ENCODE results near the gene GRIP1. TPM values are rescaled to one million over a fixed set of nuclear protein-coding genes. Genes with fewer than 3 reads are reported as not detected.
"Not testable (repeated sequence)": the region's sequence is repeated elsewhere in the genome, so short reads cannot be mapped to it uniquely, and the experiment has no call there.

GRIP1 gene
- total and polyA plus RNA-seq, 2 donors from 2014 or later, result 3.9 to 18.4 TPM

DNA sequence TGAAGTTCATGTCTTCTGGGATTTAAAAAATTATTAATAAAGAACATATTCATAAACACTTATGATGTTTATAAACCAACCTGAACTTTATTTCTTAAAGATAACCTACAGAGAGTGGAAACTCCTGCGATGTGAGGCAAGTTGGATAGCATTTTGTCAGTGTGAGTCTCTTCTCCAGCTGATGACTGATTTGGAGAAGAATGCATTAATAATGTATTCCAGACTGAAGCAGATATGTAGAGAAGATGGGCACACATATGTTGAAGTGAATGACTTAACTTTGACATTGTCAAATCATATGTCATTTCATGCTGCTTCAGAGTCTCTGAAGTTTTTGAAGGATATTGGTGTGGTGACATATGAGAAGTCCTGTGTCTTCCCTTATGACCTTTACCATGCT is 369.3 kb downstream of the GRIP1 start:
- Histone ChIP-seq H3K27ac (ENCODE audit: low read depth in 2 of 2, low read length in 2 of 2) (no peak overlapping the region), H3K4me3 (ENCODE audit: low read length in 3 of 3) (no peak overlapping the region), H3K9ac (ENCODE audit: low read length in 3 of 3) (no peak overlapping the region), H3K36me3 (ENCODE audit: control insufficient read depth in 2 of 3, insufficient read depth in 3 of 3, low read length in 3 of 3) (peaks cover 0 to 10% (median 5%) of the 10 kb centered on the region in 3 donors), H3K4me1 (ENCODE audit: control insufficient read depth in 2 of 3, insufficient read depth in 2 of 3, low read depth in 1 of 3, low read length in 3 of 3) (no peaks in the 10 kb centered on the region), H3K27me3 (ENCODE audit: control insufficient read depth, insufficient read depth, low read length) (no peaks in the 10 kb centered on the region), H3K9me3 (ENCODE audit: control insufficient read depth in 2 of 3, insufficient read depth in 1 of 3, low read length in 3 of 3) (no peaks in the 10 kb centered on the region)
- DNase-seq (no peak), FAIRE-seq (no peak)
- intact Hi-C loops (cut with DNase I), result no loop called here
- TF ChIP-seq, protein P1, sequence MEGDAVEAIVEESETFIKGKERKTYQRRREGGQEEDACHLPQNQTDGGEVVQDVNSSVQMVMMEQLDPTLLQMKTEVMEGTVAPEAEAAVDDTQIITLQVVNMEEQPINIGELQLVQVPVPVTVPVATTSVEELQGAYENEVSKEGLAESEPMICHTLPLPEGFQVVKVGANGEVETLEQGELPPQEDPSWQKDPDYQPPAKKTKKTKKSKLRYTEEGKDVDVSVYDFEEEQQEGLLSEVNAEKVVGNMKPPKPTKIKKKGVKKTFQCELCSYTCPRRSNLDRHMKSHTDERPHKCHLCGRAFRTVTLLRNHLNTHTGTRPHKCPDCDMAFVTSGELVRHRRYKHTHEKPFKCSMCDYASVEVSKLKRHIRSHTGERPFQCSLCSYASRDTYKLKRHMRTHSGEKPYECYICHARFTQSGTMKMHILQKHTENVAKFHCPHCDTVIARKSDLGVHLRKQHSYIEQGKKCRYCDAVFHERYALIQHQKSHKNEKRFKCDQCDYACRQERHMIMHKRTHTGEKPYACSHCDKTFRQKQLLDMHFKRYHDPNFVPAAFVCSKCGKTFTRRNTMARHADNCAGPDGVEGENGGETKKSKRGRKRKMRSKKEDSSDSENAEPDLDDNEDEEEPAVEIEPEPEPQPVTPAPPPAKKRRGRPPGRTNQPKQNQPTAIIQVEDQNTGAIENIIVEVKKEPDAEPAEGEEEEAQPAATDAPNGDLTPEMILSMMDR (IDR thresholded peaks at IDR 0.05; ENCODE audit: borderline replicate concordance, extremely low read depth, insufficient read depth), result no peak

GRCh38 chr12:66304296-66304900 is 374.5 kb downstream of the GRIP1 start:
- Histone ChIP-seq H3K36me3 (ENCODE audit: control insufficient read depth in 2 of 3, insufficient read depth in 3 of 3, low read length in 3 of 3) (peaks cover 0 to 4% (median 4%) of the 10 kb centered on the region in 3 donors), H3K27ac (ENCODE audit: low read depth in 2 of 2, low read length in 2 of 2) (no peak overlapping the region), H3K27me3 (ENCODE audit: control insufficient read depth, insufficient read depth, low read length) (no peaks in the 10 kb centered on the region), H3K9ac (ENCODE audit: low read length in 3 of 3) (peak overlapping the region in 1 of 3 donors; percentile 22), H3K4me1 (ENCODE audit: control insufficient read depth in 2 of 3, insufficient read depth in 2 of 3, low read depth in 1 of 3, low read length in 3 of 3) (peaks cover 0 to 4% (median 0%) of the 10 kb centered on the region in 3 donors), H3K9me3 (ENCODE audit: control insufficient read depth in 2 of 3, insufficient read depth in 1 of 3, low read length in 3 of 3) (no peaks in the 10 kb centered on the region), H3K4me3 (ENCODE audit: low read length in 3 of 3) (peak overlapping the region in 1 of 3 donors; percentile 100)
- intact Hi-C loops (cut with DNase I), result no loop called here
- no peak for FAIRE-seq
- TF ChIP-seq, protein P1 (IDR thresholded peaks at IDR 0.05; ENCODE audit: borderline replicate concordance, extremely low read depth, insufficient read depth), result no peak
- DNase-seq, result no peak

DNA sequence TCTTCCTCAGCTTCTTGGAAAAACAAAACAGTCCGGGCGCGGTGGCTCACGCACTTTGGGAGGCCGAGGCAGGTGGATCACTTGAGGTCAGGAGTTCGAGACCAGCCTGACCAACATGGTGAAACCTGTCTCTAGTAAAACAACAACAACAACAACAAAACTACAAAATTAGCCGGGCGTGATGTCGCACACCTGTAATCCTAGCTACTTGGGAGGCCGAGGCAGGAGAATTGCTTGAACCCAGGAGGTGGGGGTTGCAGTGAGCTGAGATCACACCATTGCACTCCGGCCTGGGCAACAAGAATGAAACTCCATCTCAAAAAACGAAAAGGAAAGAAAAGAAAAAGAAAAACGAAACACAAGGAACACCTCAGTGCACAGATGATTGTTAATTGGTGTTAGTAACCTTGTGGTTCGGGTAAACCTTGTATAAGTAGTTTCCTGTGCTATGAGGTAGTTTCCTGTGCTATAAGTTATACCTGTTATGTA is 375.5 kb downstream of the GRIP1 start:
- intact Hi-C loops (cut with DNase I); H3K27ac ChIP-seq (ENCODE audit: low read depth in 2 of 2, low read length in 2 of 2); H3K36me3 ChIP-seq (ENCODE audit: control insufficient read depth in 2 of 3, insufficient read depth in 3 of 3, low read length in 3 of 3); H3K27me3 ChIP-seq (ENCODE audit: control insufficient read depth, insufficient read depth, low read length); H3K4me1 ChIP-seq (ENCODE audit: control insufficient read depth in 2 of 3, insufficient read depth in 2 of 3, low read depth in 1 of 3, low read length in 3 of 3); H3K9me3 ChIP-seq (ENCODE audit: control insufficient read depth in 2 of 3, insufficient read depth in 1 of 3, low read length in 3 of 3); FAIRE-seq: not testable (repeated sequence)
- peak in 1 of 5 donors; percentile 37 for DNase-seq
- peak overlapping the region; percentile 7 to 100 (median 91) for H3K4me3 ChIP-seq (ENCODE audit: low read length in 3 of 3)
- peak overlapping the region in 1 of 3 donors; percentile 97 for H3K9ac ChIP-seq (ENCODE audit: low read length in 3 of 3)

- H3K4me3 ChIP-seq (ENCODE audit: low read length in 3 of 3), result peak overlapping the region; percentile 91 to 100 (median 96)
- DNase-seq, result no peak
- peaks cover 0 to 4% (median 0%) of the 10 kb centered on the region in 3 donors for H3K36me3 ChIP-seq (ENCODE audit: control insufficient read depth in 2 of 3, insufficient read depth in 3 of 3, low read length in 3 of 3)
- peak overlapping the region; percentile 59 to 84 for H3K27ac ChIP-seq (ENCODE audit: low read depth in 2 of 2, low read length in 2 of 2)
- peak overlapping the region; percentile 83 to 97 (median 95) for H3K9ac ChIP-seq (ENCODE audit: low read length in 3 of 3)
- H3K9me3 ChIP-seq (ENCODE audit: control insufficient read depth in 2 of 3, insufficient read depth in 1 of 3, low read length in 3 of 3), result no peaks in the 10 kb centered on the region
- no peak for FAIRE-seq
- intact Hi-C loops (cut with DNase I), result no loop called here
- H3K4me1 ChIP-seq (ENCODE audit: control insufficient read depth in 2 of 3, insufficient read depth in 2 of 3, low read depth in 1 of 3, low read length in 3 of 3), result peaks cover 0 to 4% (median 0%) of the 10 kb centered on the region in 3 donors
- TF ChIP-seq, protein P1 (IDR thresholded peaks at IDR 0.05; ENCODE audit: borderline replicate concordance, extremely low read depth, insufficient read depth), result no peak
- no peaks in the 10 kb centered on the region for H3K27me3 ChIP-seq (ENCODE audit: control insufficient read depth, insufficient read depth, low read length)
These were observed 376.1 kb downstream of the GRIP1 start for GRCh38 chr12:66302827-66303169.
